ENCODE measurements around the gene CFAP141. TPM values are rescaled to one million over a fixed set of nuclear protein-coding genes. Genes with fewer than 3 reads are reported as not detected.

Gene CFAP141
- total RNA-seq, 1 donor from 2014 or later: not detected

DNA sequence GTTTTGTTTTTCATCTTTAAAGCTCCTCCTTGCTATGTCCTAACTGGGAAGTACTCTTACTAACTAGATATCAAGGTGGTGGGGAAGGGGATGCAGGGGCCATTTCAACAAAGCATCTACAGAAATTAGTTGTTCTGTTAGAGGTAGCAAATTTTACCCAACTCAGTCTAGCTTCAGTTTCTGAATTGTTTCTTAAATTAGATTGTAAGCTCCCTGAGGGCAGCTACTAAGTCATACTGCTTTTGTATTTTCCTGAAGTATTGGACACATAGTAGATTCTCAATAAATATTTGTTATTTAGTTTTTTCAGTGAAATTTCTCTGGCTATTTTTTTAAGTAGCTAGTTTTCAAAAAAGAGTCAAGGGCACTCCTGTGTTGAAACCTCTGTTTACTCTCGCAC is 16.4 kb upstream of the CFAP141 start:
- no peak for TF ChIP-seq CTCF (IDR thresholded peaks at IDR 0.05)
- no peak for TF ChIP-seq EZH2phosphoT487 (IDR thresholded peaks at IDR 0.05)
- no peak for TF ChIP-seq EZH2 (IDR thresholded peaks at IDR 0.05)
- Mint-ChIP-seq H3K27ac (no peak overlapping the region), H3K27me3 (ENCODE audit: insufficient read depth, low read depth) (peaks cover 2% of the 10 kb centered on the region), H3K9me3 (no peaks in the 10 kb centered on the region), H3K4me1 (peaks cover 35% of the 10 kb centered on the region), H3K36me3 (peaks cover 36% of the 10 kb centered on the region), H3K4me3 (peak overlapping the region; percentile 95)
- Histone ChIP-seq H3K9ac (peak overlapping the region; percentile 98), H3K4me3 (peak overlapping the region; percentile 84), H3K27ac (no peak overlapping the region), H3K4me2 (peak overlapping the region; percentile 88), H3K79me2 (ENCODE audit: low read depth) (peaks cover 96% of the 10 kb centered on the region), H3K27me3 (no peaks in the 10 kb centered on the region), H2AFZ (replicated peaks) (no peak overlapping the region), H3K36me3 (peaks cover 24% of the 10 kb centered on the region), H3F3A (ENCODE audit: low read depth) (peaks cover 6% of the 10 kb centered on the region), H3K9me3 (ENCODE audit: low read depth) (no peaks in the 10 kb centered on the region), H4K20me1 (ENCODE audit: low read depth) (peaks cover 53% of the 10 kb centered on the region), H3K4me1 (peaks cover 30% of the 10 kb centered on the region)
- DNase-seq (ENCODE audit: low spot score): no peak

- H3K9me3 Mint-ChIP-seq: no peaks in the 10 kb centered on the region
- peaks cover 26% of the 10 kb centered on the region for H3K36me3 ChIP-seq
- peaks cover 96% of the 10 kb centered on the region for H3K79me2 ChIP-seq (ENCODE audit: low read depth)
- peaks cover 35% of the 10 kb centered on the region for H3K4me1 Mint-ChIP-seq
- TF ChIP-seq CTCF (IDR thresholded peaks at IDR 0.05) (no peak), EZH2phosphoT487 (IDR thresholded peaks at IDR 0.05) (no peak)
- peaks cover 6% of the 10 kb centered on the region for H3F3A ChIP-seq (ENCODE audit: low read depth)
- DNase-seq (ENCODE audit: low spot score): peak; percentile 75
- peaks cover 35% of the 10 kb centered on the region for H3K36me3 Mint-ChIP-seq
- peaks cover 46% of the 10 kb centered on the region for H4K20me1 ChIP-seq (ENCODE audit: low read depth)
- peaks cover 30% of the 10 kb centered on the region for H3K4me1 ChIP-seq
- peak overlapping the region; percentile 95 for H3K4me3 Mint-ChIP-seq
- no peaks in the 10 kb centered on the region for H3K9me3 ChIP-seq (ENCODE audit: low read depth)
- no peaks in the 10 kb centered on the region for H3K27me3 ChIP-seq
- peak overlapping the region; percentile 84 for H3K4me3 ChIP-seq
- peaks cover 4% of the 10 kb centered on the region for H3K27me3 Mint-ChIP-seq (ENCODE audit: insufficient read depth, low read depth)
- H3K27ac Mint-ChIP-seq: peak overlapping the region; percentile 98
- H3K9ac ChIP-seq: peak overlapping the region; percentile 98
- H2AFZ ChIP-seq (replicated peaks): no peak overlapping the region
- peak overlapping the region; percentile 88 for H3K4me2 ChIP-seq
- peak overlapping the region; percentile 84 for H3K27ac ChIP-seq
These were observed 15.3 kb upstream of the CFAP141 start for GRCh38 chr1:154221278-154222001.

DNA sequence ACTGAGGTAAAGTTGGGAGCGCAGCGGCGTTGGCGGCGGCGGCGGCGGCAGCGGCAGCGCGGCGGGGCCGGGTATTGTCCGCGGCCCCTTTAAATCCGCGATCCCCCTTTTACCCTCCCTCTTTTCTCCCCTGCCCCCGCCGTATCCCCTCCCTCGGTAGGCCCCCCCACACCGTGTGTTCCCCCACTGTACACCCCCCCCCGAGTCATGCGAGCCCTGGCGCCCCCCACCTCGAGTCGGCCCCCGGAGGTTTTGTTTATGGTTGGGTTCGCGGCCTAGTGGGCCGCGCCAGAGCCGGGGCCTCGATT is 14.8 kb upstream of the CFAP141 start:
- peak overlapping the region; percentile 95 for H3K4me3 Mint-ChIP-seq
- H3K27ac Mint-ChIP-seq: peak overlapping the region; percentile 99
- peak overlapping the region; percentile 84 for H3K27ac ChIP-seq
- peaks cover 42% of the 10 kb centered on the region for H4K20me1 ChIP-seq (ENCODE audit: low read depth)
- peaks cover 21% of the 10 kb centered on the region for H3K36me3 ChIP-seq
- DNase-seq (ENCODE audit: low spot score): no peak
- H3K27me3 ChIP-seq: no peaks in the 10 kb centered on the region
- H3K4me1 ChIP-seq: peaks cover 30% of the 10 kb centered on the region
- H3K9ac ChIP-seq: peak overlapping the region; percentile 98
- peaks cover 33% of the 10 kb centered on the region for H3K36me3 Mint-ChIP-seq
- no peak overlapping the region for H2AFZ ChIP-seq (replicated peaks)
- peaks cover 96% of the 10 kb centered on the region for H3K79me2 ChIP-seq (ENCODE audit: low read depth)
- H3K4me1 Mint-ChIP-seq: peaks cover 35% of the 10 kb centered on the region
- H3K9me3 ChIP-seq (ENCODE audit: low read depth): no peaks in the 10 kb centered on the region
- H3F3A ChIP-seq (ENCODE audit: low read depth): peaks cover 6% of the 10 kb centered on the region
- TF ChIP-seq EZH2phosphoT487 (IDR thresholded peaks at IDR 0.05): no peak
- no peak for TF ChIP-seq CTCF (IDR thresholded peaks at IDR 0.05)
- no peak for TF ChIP-seq EZH2 (IDR thresholded peaks at IDR 0.05)
- H3K27me3 Mint-ChIP-seq (ENCODE audit: insufficient read depth, low read depth): peaks cover 4% of the 10 kb centered on the region
- H3K4me3 ChIP-seq: peak overlapping the region; percentile 84
- no peaks in the 10 kb centered on the region for H3K9me3 Mint-ChIP-seq
- peak overlapping the region; percentile 88 for H3K4me2 ChIP-seq
